Kidney capillary endothelial cell (primary cell): ENCODE data around the gene SFXN5.

Experiments
- DNase-seq: peaks from one replicate; pipeline ENCODE4 v3.0.0-alpha.2; 2018; ENCODE audit warnings: low spot score

The SFXN5 gene

DNA sequence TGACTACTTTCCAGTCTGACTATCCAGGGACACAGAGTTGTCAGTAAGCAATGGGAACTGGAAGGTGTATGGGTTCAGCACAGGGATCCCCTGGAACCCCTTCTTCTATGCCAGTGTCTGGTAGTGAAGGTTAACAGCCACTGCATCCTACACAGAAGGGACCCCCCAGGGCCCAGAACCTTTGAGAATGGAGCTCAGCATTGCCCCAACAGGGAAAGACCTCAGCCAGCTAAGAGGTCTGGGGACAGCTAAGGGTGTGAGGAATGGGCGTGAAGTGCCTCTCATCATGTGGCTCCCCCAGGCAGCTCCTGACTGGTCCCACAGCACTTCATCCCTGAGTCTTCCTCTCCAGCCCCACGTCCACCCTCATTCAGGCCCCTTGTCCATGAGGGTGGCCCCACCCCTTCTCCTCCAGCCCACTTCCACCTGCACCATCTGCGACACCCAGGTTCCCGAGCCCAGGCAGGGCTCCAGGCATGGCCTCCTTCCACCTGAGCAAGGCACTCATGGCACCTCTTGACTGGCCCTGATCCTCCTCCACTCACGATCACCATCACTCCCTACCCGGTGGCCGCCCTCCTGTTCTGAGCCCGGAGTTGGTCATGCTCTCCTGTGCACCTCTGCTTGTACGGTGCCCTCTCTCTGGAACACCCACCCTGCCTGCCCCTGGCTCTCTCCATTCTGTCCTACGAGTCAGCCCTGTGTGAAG lies 77.1 kb downstream of the SFXN5 start:
- no peak for DNase-seq

DNA sequence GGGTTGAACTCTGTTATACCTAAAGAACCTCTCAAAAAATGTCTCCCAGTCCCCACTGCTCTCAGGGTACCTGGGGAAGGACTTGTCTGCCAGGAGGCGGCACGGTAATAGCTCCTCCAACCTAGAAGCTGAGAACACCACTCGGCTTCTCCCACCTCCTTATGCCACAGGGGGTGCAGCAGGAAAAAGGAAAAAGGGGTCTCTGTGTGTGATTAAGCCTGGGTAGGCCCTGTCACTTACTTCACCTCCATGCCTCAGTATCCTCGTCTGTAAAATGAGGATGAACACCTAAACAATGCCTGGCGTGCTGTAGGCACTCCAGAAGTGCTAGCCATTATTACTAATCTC lies 77.6 kb downstream of the SFXN5 start:
- DNase-seq: no peak

DNA sequence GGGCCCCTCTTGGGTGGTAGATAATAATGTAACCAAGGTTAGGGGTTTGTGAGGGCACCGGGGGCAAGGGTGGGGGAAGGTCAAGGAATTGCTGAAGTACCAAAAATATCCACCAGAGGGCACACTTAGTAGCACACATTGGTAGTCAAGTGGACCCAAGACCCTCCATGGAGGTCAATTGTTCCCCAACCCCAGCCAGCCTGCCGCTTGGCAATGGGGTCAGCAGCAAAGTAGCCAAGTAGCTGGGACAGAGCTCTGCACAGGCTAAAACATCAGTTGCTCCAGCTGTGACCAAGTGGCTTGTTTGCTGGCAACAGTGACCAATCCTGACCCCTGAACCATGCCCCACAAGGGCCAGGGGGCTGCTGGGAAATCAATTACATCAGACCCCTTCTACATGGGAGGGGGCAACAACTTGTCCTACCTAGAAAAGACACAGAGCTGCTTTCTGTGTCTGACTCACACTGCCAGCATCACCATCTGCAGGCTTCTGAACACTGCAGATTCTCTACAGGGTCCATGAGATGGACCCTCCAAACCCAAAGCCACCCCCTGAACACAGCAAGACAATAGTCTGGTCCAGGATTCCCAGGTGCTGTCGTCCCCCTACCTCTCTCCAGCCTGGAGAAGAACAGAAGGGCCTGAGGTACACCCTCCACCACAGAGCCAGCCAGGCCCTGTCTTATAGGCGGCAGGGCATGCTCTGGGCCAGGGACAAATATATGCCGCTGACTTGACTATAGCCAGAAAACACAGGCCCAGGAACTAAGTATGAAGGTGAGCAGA lies 78.2 kb downstream of the SFXN5 start:
- DNase-seq: peak; percentile 40

DNA sequence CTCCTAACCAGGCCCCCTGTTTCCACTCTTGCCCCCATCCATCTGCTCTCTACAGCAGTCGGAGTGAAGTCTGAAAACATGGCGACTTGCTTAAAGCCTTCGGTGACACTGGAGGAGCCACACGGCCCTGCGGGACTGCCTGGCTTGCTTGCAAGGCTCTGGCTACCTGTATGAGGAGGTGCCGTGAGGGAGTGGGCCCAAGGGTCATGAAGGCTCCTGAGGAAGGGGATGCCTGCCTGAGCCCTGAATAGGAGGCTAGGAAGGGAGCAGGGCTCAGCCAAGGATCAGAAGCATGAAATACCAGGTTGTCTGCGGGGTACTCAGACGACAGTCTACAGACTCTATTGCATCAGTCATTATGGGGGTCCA lies 78.8 kb downstream of the SFXN5 start:
- DNase-seq: no peak

DNA sequence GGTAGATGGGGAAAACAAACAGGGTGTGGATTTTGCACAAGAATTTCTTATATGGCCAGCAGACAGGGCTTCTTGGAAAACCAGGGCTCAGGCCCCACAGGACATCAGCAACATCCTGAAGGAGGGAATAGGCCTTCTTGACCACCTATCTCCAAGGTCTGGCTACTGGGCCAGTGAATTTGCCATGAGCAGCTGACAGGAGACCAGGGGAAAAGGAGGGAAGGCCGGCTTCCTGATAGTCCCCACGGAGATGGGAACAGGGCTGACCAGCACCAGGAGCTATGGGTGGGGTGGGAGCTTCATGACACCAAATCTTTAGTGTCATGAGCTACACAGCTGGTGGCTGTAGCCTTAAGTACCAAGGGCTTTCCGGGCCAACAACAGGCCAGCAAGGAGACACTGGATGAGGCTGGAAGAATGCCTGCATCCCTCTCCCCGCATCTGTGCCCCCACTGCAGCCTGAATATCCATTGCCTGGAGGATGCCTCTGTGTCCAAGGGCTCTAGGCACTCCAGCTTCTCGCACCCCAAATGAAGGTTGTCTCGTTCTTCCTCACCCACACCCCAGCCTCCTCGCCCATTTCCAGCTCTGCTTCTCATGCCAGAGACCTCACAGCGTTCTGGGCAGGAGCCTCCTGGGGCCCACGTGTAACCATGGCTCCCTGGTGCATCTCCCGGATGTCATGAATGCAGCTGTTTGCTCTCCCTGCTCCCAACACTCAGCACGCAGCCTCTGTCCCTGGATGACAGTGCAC lies 79.4 kb downstream of the SFXN5 start:
- DNase-seq: no peak

DNA sequence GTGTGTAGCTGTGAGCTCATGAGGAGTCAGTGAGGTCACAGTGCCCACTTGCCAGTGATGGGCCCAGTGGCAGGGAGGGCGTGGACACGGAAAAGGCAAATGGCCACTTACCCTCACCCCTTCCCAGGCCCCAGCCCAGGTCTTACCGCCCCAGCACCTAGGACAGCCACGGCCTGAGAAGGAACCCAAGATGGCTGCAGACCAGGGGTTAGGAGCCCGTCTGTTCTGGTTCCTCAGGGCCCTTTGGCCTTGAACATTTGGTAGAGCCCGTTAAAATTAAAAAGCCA lies 80.1 kb downstream of the SFXN5 start:
- no peak for DNase-seq

DNA sequence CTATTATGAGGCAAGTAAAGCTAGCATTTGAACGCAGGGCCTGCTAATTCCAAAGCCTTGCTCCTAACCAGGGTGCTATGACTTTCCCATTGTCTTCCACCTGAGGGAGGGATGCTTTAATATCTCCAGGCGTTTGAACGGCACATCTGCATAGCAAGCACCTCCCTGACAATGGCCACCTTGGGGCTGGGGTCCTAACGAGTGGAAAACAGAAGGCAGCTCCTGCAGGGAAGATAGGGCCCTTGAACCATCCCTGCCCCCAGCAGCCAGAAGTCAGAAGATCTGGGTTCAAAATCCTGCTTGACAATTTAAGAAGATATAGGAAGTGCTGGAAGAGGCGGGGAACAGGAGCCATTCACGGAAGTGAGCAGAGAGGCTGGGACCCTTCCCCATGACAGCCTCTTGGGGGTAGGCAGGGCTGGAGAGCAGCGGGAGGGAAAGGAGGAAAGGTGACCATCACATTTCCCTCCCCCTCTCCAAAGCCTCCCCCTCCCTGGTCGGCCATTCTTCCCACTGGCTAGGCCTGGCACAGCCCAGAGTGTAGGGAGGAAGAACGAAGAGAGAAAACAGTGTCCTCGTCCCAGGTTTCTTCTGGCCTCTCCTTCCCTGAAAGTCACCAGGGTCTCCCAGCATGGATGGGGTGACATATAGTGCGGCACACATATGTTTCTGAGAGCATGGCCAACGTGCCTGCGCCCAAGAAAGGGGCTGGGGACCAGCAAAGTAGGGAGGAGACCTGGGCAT lies 80.6 kb downstream of the SFXN5 start:
- no peak for DNase-seq

DNA sequence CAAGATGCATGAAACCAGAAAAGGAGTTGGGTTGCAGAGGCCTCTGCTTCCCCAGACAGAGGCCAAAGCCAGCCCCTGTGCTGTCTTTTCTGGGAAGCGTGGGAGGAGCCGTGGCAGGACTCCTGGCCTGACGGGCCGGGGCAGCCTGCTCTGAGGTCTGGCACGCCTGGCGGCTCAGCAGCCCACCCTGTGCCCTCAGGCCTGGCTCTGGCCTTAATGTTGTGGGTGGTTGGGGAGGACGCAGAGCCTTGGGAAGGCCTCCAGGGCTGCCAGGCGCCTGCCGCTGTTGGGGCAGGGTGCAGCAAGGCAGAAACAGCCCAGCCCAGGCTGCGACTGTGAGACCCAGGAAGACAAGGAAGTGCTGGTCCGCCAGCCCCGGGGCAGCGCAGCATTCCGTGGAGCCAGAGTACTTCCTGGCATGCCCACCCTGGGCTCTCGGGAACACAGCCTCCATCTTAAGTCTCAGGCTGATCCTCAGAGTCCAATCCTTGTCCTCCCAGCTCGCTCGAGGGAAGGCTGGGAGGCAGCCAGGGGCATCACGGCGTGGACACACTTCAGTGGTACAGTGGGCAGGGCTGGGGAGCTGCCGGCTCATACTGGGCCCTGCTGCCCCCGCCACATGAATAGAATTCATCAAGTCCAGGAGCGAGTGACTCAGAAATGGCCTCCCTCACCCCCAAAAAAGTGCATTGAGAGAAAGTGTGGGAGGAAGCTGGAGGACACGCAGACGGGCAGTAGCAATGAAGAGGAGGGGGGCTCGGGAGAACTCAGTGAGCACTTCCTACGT lies 81.5 kb downstream of the SFXN5 start:
- no peak for DNase-seq

DNA sequence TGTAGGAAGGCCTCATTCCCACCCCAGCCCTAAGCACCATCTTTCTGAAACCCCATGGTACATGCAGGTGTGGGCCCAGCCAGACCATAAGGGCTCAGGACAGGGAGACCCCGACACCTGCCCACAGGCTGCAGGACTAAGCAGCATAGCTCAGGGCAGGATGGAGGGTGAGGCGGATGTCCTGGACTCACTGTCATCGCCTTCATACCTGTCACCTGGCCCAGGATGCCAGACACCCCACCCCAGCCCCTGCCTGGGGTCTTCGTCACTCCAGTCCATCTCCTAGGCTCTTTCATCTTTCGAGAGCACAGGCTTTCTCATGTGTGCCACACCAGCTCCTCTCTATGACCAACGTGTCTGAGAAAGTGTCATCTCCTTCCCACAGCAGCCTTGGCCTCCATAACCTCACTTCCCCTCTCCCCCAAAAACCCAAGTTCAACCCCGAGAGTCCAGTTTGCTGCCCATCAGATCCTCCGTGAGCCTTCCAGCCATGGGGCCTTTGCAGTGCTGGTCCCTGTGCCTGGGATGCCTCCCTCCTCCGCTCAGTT lies 82.7 kb downstream of the SFXN5 start:
- DNase-seq: no peak

DNA sequence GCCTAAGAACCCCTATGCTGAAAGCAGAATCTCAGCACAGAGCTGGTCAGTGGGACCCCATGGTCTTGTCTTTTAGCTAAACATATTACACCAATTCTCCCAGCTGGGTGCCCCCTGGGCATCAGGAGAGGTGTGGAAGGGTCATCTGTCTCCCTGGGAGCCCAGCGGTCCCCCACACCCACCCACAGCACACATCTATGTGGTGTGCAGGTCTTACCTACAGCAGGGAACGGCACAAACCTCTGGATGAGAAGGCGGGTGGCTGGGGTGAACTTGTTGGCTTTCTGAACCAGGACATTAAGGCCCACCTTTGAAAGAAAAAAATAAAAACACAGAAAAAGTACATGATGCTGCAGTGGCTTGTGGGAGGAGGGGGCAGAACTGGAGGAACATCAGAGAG lies 83.5 kb downstream of the SFXN5 start:
- no peak for DNase-seq

DNA sequence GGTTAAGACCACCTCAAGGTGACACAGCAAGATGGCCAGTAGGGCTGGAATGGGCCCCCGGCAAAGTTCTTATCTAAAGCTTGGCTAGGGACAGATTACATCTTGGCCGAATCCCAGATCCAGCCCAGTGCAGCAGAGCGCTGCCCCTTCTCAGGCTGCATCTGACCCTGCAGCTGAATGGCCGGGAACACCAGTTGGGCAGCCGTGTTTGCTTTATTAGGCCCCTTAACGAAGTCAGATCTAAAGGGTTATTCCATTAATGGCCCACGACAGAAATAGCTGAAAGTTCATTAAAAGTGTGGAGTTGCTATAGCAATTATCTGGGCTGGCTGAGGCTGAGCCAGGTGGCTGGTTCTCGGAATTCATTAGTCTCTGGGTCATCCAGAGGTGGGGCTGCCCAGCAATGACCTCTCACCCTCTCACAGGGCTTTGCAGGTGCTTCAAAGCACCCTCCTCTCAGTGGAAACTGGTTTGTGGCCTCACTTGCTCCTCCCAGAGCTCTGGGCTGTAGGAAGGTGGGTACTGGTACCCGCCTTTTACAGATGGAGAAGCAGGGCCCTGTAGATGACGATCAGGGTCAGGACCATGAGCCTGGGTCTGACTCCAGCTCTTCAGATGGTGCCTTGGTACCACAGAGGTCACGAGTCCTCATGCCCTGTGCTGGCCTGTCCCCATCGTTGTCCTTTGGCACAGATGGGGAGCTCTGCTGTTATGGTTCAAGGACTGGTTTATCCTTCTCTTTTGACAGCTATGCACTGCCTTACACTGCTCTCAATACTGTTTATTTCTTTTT lies 85.4 kb downstream of the SFXN5 start:
- no peak for DNase-seq

DNA sequence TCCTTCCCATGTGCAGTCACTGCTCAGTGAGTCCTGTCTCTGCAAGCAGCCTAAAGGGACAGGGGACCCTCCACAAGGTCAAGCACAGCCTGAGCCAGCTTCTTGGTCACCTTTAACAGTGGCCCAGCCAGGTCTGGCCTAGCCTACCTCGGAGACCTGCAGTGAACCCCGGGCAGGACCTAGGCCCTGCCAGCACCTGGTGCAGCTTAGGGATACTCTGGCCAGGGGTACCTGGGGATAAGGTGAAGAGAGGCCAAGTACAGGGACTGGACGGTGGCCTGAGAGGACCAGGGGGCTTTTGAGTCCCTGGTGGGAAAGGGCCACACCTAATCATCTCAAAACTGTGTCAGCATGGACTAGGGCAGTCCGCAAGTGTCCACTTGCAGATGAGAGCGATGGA lies 86.4 kb downstream of the SFXN5 start:
- no peak for DNase-seq

DNA sequence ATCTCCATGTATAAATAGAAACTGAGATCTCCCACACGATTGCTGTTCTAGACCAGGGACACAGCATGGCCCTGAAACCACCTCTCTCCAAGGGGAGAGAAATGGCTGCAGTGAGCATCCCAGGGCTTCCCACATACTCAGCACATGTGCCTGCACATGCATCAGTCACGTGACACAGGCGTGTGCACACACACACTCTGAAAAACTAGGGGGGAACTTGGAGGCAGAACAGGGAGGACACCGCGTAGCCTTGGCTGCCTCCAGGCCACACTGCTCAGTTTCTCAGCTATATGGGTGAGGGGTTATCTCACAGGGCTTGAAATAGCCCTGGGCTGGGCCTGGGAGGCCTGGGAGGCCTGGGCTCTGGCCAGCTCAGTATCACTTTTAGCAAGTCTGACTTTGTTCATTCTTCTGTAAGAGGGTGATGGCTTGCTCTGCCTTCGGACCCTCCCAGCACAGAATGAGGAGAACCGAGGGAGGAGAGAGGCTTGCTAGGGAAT lies 87.3 kb downstream of the SFXN5 start:
- no peak for DNase-seq

DNA sequence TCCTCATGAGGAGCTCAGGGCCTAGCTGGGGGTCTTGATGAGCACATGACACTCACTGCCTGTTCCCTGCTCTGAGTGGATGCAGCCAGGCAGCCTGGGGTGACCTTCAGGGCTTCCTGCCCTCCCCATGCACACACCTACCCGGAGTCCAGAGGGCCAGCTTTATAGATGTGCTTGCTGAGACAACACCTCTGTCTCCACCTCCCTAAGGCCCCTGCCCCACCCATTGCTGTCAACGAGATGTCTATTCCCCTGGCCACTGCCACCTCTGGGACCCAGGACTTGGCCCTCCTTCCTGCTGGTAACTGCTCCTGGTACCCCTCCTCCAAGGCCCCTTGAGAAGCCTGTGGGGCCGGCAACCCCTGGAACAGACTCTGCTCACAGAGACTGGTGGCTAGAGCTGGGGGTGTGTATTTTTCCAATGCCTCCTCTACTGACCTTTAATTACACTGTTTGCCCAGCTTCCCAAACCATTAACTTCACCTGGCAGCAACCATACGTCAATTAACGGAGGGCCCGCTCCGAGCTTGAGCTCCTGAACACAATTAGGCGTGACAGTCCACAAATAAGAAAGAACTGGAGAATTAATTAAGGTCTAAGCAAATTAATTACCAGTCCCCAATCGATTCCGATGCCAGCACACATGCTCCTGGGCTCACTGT lies 87.9 kb downstream of the SFXN5 start:
- DNase-seq: no peak

DNA sequence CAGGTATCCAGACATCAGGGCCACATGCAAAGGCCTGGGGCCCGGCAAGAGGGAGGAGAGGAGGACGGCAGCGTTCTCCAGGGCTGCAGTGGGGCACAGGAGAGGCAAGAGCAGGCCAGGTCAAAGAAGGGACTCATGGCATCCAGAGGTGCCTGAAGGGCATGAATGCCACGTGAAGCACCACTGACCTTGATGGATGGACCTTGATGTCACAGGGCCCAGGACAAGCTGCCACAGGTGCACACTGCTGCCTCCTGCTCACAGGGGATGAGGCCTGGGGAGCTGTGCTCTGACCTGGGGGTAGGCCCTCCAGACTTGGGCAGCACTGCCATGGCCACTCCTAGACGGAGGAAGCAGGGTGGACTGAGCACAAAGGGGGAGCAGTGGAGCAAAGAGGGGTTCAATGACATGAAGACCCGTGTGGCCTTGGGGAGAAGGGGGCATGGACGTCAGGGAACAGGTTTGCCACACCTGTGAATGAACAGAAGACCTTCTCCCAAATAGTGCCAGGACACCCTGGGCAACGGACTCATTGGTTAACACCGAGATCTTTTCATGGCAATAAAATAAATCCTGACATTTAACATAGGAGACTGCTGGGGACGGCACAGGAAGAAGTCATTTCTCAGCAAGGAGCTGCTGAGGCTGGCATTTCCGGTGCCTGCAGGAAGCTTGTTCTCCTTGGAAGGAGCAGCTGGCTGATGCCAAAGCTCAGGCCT lies 88.6 kb downstream of the SFXN5 start:
- DNase-seq: peak; percentile 30

DNA sequence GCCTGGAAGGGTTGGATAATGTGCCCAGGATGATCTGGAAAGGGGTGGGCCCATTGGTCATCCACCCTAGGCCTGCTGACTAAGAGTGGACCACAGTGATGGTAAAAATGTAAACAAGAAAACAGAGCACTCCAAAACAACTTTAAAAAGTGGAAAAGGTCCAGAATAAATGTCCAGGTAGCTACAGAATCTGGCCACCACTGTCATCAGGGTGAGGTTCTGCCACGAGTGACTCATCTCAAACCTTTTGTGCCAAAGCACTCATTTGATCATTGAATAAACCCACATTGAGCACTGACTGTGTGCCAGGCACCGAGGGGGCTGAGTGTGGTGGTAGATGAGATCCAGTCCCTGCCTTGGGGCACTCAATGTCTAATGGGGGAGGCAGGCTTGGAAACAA lies 89.3 kb downstream of the SFXN5 start:
- no peak for DNase-seq

DNA sequence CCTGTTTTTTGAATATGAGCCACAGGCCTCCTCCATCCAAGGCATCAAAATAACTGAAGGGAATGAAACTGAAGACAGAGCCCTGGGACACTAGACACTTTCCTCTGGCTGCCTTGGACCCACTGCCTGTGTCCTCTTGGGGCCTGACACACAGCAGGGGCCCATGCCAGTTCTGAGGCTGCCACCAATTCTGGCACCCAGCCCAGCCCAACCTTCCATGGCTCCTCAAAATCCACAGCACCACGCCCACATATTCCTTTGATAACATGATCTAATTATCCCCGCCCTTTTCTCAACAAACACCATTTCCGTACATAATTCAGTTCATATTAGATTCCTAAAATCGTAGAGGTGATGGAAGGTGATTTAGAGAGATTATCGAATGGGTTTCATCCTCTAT lies 90.0 kb downstream of the SFXN5 start:
- DNase-seq: no peak

DNA sequence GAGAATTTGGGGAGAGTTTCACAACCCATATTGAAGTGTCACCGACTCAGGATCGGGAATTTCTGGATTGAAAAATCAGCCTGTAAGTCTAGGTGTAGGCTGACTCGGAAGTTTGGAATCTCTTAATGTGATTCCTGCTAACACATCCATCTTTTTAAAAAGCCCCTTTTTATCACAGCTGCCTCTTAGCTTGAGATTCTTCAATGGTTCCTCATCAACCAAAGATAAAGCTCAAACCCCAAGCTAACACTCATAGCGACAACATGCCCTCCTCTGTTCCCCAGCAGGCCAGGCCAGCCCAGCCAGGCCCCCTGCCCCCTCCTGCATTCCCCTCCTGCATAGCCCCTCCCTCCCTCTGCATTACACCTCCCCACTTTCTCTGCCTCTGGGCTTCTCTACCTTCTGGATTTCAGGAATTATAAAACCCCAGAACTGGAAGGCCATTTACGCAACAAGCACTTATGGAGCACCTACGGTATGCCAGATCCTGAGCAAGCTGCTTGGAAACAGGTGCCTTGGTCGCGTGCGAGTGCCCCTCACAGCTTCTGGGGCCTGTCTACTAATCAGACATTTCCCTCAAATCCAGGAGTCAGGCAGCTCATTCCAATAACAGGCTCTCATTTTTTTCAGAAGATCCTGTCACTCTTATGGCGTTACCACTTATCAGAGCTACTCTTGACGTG lies 90.8 kb downstream of the SFXN5 start:
- DNase-seq: no peak

DNA sequence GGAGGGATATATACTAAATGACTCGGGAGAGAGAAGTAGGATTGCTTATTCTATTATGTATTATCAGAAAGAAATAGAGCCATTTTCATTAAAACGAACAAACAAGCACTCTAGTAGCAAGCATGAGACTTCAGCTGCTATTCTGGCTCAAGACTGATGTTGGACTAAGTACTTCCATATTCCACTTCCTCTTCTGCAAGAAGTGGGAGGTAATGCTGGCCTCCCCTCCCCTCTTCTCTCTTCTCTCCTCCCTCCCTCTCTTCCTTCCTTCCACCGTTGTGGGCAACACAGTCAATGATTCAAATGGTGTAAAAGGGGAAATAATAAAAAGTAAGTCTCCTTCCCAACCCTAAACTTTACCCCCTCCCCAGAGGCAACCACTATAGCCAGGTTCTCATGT lies 91.6 kb downstream of the SFXN5 start:
- no peak for DNase-seq
